ENCODE data around the gene C6orf52. TPM values are rescaled to one million over a fixed set of nuclear protein-coding genes. Genes with fewer than 3 reads are reported as not detected.

C6orf52 gene
- total and polyA plus RNA-seq, 2 donors from 2014 or later: 1.5 to 3.8 TPM

GRCh38 chr6:10740061-10740460, 45.6 kb upstream of the C6orf52 start:
- no peak overlapping the region for H3K9ac ChIP-seq (ENCODE audit: low read length in 3 of 3)
- no peaks in the 10 kb centered on the region for H3K9me3 ChIP-seq (ENCODE audit: control insufficient read depth in 2 of 3, insufficient read depth in 1 of 3, low read length in 3 of 3)
- intact Hi-C loops (cut with DNase I): no loop called here
- H3K4me1 ChIP-seq (ENCODE audit: control insufficient read depth in 2 of 3, insufficient read depth in 2 of 3, low read depth in 1 of 3, low read length in 3 of 3): no peaks in the 10 kb centered on the region
- TF ChIP-seq CTCF (IDR thresholded peaks at IDR 0.05; ENCODE audit: borderline replicate concordance, extremely low read depth, insufficient read depth): no peak
- H3K4me3 ChIP-seq (ENCODE audit: low read length in 3 of 3): no peak overlapping the region
- no peaks in the 10 kb centered on the region for H3K27me3 ChIP-seq (ENCODE audit: control insufficient read depth, insufficient read depth, low read length)
- FAIRE-seq: no peak
- H3K27ac ChIP-seq (ENCODE audit: low read depth in 2 of 2, low read length in 2 of 2): no peak overlapping the region
- no peaks in the 10 kb centered on the region for H3K36me3 ChIP-seq (ENCODE audit: control insufficient read depth in 2 of 3, insufficient read depth in 3 of 3, low read length in 3 of 3)
- DNase-seq: no peak

- no peak for FAIRE-seq
- Histone ChIP-seq H3K9ac (ENCODE audit: low read length in 3 of 3) (no peak overlapping the region), H3K27ac (ENCODE audit: low read depth in 2 of 2, low read length in 2 of 2) (no peak overlapping the region), H3K4me3 (ENCODE audit: low read length in 3 of 3) (no peak overlapping the region), H3K36me3 (ENCODE audit: control insufficient read depth in 2 of 3, insufficient read depth in 3 of 3, low read length in 3 of 3) (peaks cover 0 to 5% (median 5%) of the 10 kb centered on the region in 3 donors), H3K27me3 (ENCODE audit: control insufficient read depth, insufficient read depth, low read length) (no peaks in the 10 kb centered on the region), H3K9me3 (ENCODE audit: control insufficient read depth in 2 of 3, insufficient read depth in 1 of 3, low read length in 3 of 3) (no peaks in the 10 kb centered on the region), H3K4me1 (ENCODE audit: control insufficient read depth in 2 of 3, insufficient read depth in 2 of 3, low read depth in 1 of 3, low read length in 3 of 3) (no peaks in the 10 kb centered on the region)
- no peak for TF ChIP-seq CTCF (IDR thresholded peaks at IDR 0.05; ENCODE audit: borderline replicate concordance, extremely low read depth, insufficient read depth)
- intact Hi-C loops (cut with DNase I): no loop called here
- DNase-seq: no peak
Measured at GRCh38 chr6:10736731-10737130, 42.3 kb upstream of the C6orf52 start.

- DNase-seq (no peak), FAIRE-seq (no peak)
- H3K9me3 ChIP-seq (ENCODE audit: control insufficient read depth in 2 of 3, insufficient read depth in 1 of 3, low read length in 3 of 3): no peaks in the 10 kb centered on the region
- H3K9ac ChIP-seq (ENCODE audit: low read length in 3 of 3): no peak overlapping the region
- H3K4me3 ChIP-seq (ENCODE audit: low read length in 3 of 3): no peak overlapping the region
- peaks cover 0 to 19% (median 5%) of the 10 kb centered on the region in 3 donors for H3K36me3 ChIP-seq (ENCODE audit: control insufficient read depth in 2 of 3, insufficient read depth in 3 of 3, low read length in 3 of 3)
- no peaks in the 10 kb centered on the region for H3K27me3 ChIP-seq (ENCODE audit: control insufficient read depth, insufficient read depth, low read length)
- TF ChIP-seq CTCF (IDR thresholded peaks at IDR 0.05; ENCODE audit: borderline replicate concordance, extremely low read depth, insufficient read depth): no peak
- no peaks in the 10 kb centered on the region for H3K4me1 ChIP-seq (ENCODE audit: control insufficient read depth in 2 of 3, insufficient read depth in 2 of 3, low read depth in 1 of 3, low read length in 3 of 3)
- H3K27ac ChIP-seq (ENCODE audit: low read depth in 2 of 2, low read length in 2 of 2): no peak overlapping the region
- intact Hi-C loops (cut with DNase I): no loop called here
Measured at GRCh38 chr6:10733863-10734262, 39.4 kb upstream of the C6orf52 start.

- Histone ChIP-seq H3K9me3 (ENCODE audit: control insufficient read depth in 2 of 3, insufficient read depth in 1 of 3, low read length in 3 of 3) (no peaks in the 10 kb centered on the region), H3K36me3 (ENCODE audit: control insufficient read depth in 2 of 3, insufficient read depth in 3 of 3, low read length in 3 of 3) (peaks cover 0 to 25% (median 9%) of the 10 kb centered on the region in 3 donors), H3K27ac (ENCODE audit: low read depth in 2 of 2, low read length in 2 of 2) (no peak overlapping the region), H3K9ac (ENCODE audit: low read length in 3 of 3) (no peak overlapping the region), H3K4me1 (ENCODE audit: control insufficient read depth in 2 of 3, insufficient read depth in 2 of 3, low read depth in 1 of 3, low read length in 3 of 3) (no peaks in the 10 kb centered on the region), H3K4me3 (ENCODE audit: low read length in 3 of 3) (no peak overlapping the region), H3K27me3 (ENCODE audit: control insufficient read depth, insufficient read depth, low read length) (no peaks in the 10 kb centered on the region)
- FAIRE-seq (no peak), DNase-seq (no peak)
- TF ChIP-seq CTCF (IDR thresholded peaks at IDR 0.05; ENCODE audit: borderline replicate concordance, extremely low read depth, insufficient read depth): no peak
- intact Hi-C loops (cut with DNase I): no loop called here
Measured at GRCh38 chr6:10733151-10733715, 38.8 kb upstream of the C6orf52 start.

Measured in kidney (tissue), 14 donors.